Astrocyte of the cerebellum (primary cell): Measurements from ENCODE around the gene AK1.
"Not testable (repeated sequence)": the region's sequence is repeated elsewhere in the genome, so short reads cannot be mapped to it uniquely, and the experiment has no call there.

ENCODE experiments used
- DNase-seq: peaks from one replicate; pipeline ENCODE4 v3.0.0-alpha.2; 2011; ENCODE audit warnings: low read depth
- H3K4me3 ChIP-seq: 2 replicates; pipeline ENCODE4 v1.5.1; 2011; ENCODE audit warnings: mild to moderate bottlenecking, low read depth, low read length, moderate library complexity
- in situ Hi-C: cut with HindIII; loops from 2 replicates; pipeline ENCODE4 v1.10.0; 2017; ENCODE audit warnings: low sequenced_read_pairs
- TF ChIP-seq, protein P1 (sequence below): IDR thresholded peaks from 2 replicates; pipeline ENCODE4 v1.5.1; 2012; ENCODE audit warnings: low read length, low read depth, moderate library complexity, mild to moderate bottlenecking; ENCODE audit errors: missing control alignments

Gene AK1

DNA sequence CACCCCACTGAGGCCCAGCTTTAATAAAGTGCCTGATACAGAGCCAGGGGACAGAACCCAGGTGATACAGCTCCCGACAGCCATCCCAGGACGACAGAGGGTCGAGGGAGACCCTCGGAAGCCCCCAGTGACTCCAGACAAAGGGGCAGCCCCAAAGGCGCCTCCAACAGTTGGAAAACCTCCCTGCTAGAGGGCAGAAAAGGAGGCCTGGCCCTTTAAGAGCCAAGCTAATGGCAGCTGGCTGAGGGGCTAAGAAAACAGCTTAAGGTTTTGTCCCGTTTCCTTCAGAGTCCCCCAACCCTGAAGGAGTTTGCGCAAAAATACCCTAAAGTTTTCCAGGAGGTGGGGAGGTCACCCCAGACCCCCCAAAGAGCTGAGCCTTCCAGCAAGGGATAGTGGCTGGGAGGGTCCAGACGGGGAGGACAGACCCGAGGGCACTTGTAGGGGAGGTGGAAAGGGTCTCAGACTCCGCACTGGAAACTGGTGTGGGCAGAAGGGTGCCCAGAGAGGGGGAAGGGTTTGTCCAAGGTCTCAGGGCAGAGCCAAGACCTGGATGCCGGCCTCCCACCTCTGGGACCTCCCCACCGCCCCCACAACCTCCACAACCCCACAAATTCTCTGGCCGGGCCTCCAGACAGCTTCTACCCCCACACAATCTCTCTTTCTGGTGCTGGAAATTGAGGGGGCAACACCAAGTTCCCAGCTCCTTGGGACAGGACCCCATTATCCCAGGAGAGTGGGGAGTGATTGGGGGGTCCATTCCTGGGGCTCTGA lies 8.2 kb upstream of the AK1 start:
- H3K4me3 ChIP-seq, result no peak overlapping the region
- in situ Hi-C loops, result no loop called here
- DNase-seq, result no peak
- TF ChIP-seq, protein P1, sequence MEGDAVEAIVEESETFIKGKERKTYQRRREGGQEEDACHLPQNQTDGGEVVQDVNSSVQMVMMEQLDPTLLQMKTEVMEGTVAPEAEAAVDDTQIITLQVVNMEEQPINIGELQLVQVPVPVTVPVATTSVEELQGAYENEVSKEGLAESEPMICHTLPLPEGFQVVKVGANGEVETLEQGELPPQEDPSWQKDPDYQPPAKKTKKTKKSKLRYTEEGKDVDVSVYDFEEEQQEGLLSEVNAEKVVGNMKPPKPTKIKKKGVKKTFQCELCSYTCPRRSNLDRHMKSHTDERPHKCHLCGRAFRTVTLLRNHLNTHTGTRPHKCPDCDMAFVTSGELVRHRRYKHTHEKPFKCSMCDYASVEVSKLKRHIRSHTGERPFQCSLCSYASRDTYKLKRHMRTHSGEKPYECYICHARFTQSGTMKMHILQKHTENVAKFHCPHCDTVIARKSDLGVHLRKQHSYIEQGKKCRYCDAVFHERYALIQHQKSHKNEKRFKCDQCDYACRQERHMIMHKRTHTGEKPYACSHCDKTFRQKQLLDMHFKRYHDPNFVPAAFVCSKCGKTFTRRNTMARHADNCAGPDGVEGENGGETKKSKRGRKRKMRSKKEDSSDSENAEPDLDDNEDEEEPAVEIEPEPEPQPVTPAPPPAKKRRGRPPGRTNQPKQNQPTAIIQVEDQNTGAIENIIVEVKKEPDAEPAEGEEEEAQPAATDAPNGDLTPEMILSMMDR, result no peak

DNA sequence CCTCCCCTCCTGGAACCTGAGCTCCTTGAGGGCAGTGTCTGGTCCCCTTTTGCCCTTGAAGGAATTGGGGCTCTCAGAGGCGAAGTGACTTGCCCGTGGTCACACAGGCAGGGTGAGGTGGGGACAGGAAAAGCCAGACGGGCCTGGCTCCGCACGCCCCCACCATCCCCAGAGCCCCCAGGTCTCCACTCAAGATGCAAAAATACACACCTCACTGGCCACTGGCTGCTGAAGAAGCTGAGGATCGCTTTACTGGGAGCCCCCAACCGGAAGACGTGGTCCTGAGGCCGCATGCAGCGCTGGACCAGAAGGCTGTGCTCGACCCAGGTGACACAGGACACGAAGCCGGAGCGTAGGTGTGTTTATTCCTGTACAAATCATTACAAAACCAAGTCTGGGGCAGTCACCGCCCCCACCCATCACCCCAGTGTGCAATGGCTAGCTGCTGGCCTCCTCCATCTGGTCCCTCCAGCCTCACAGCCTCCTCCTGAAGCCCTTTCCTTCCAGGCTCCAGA lies 7.6 kb upstream of the AK1 start:
- TF ChIP-seq, protein P1, result no peak
- no peak for DNase-seq
- no peak overlapping the region for H3K4me3 ChIP-seq
- in situ Hi-C loops, result no loop called here

DNA sequence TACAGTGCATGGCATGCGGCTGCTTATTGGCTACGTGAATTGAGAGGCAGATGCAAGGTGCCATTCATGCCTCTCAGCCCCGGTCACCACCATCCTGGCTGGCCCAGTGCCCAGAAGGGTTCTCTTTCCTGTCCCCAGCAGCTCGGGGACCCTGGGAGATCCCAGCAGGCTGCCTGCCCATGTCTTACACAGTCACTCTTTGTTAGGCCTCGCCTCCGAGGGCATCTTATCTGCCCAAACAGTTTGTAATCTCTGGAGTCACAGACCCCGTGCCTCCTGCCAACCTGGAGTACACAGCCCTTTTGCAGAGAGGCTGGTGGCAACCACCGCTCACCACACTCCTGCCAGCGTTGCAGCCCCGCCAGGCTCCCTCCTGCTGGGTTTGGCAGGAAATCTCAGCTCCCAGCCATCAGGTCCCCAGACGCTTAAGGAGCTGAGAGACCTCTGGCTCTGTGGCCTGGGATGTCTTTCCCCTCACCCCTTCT lies 7.0 kb upstream of the AK1 start:
- TF ChIP-seq, protein P1, result no peak
- in situ Hi-C loops, result no loop called here
- no peak for DNase-seq
- H3K4me3 ChIP-seq, result no peak overlapping the region

DNA sequence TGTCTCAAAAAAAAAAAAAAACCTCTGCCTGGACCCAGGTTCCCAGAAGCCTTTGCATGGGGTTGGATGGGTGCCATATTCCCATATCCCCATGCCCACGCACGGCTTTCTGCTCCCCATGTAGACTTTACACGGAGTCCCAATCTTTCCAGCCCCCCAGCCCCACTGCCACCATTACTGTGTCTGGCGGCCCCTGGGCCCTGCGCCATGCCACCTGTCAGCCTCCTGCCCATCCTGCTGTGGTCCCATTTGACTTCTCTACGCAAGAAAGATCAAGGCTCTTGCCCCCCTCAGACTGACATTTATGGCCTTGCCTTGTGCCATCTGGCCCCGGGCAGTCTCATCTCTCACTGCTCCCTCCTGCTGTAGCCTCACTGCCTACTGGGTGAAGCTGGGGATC lies 6.5 kb upstream of the AK1 start:
- TF ChIP-seq, protein P1, result no peak
- no peak for DNase-seq
- in situ Hi-C loops, result no loop called here
- H3K4me3 ChIP-seq, result no peak overlapping the region

DNA sequence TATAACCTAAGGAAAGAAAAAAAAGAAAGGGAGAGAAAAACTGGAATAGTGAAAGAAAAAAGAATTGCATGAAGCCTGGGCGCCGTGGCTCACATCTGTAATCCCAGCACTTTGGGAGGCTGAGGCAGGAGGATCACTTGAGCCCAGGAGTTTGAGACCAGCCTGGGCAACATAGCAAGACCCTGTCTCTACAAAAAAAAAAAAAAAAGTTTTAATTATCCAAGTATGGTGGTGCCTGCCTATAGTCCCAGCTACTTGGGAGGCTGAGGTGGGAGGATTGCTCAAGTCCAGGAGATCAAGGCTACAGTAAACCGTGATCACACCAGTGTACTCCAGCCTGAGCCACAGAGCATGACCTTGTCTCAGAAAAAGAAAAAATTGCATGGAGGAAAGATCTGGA lies 4.2 kb upstream of the AK1 start:
- DNase-seq, in situ Hi-C loops, H3K4me3 ChIP-seq: not testable (repeated sequence)

DNA sequence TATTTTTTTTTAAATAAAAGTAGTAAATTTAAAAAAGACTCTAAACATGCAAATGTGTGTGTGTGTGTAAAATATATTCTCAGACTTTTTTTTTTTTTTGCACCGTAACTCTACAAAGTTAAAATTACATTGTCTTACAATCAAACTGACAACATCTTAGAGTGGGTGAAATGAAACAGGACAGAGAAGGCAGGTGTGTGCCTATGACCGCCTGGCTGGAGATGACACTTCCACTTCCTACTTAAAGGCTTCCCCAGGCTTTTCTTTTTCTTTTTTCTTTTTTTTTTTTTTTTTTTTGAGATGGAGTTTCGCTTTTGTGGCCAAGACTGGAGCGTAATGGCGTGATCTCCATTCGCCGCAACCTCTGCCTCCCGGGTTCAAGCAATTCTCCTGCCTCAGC lies 2.7 kb upstream of the AK1 start:
- in situ Hi-C loops, result no loop called here
- TF ChIP-seq, protein P1, result no peak
- DNase-seq, result no peak
- no peak overlapping the region for H3K4me3 ChIP-seq

DNA sequence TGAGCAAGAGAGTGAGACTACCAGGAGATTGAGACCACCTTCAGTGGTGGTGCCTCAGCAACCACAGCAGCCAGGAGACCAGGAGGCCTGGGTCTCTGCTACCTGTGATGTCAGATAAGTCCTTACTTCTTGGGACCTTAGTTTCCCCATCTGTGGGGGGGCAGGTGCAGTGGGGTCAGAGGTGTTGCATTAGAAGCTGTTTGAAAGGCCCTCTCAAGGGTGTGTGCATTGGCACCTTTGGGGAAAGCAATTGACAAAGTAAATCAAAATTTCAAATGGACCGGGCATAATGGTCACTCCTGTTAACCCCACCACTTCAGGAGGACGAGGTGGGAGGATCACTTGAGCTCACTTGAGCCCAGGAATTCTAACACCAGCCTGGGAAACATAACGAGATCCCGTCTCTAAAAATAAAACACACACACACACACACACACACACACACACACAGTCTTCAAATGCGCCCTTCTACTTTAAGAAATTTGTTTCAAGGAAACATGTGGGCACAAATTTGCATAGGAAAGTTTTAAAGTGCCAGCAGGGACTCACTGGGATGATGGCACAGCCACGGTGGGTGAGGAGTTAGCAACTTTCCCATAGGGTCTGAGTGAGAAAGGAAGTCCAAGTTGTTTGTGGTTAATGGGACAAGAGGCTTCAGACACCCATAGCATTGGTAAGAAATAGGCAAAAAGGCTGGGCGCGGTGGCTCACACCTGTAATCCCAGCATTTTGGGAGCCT lies 1.3 kb upstream of the AK1 start:
- no peak overlapping the region for H3K4me3 ChIP-seq
- in situ Hi-C loops, result no loop called here
- TF ChIP-seq, protein P1, result no peak
- no peak for DNase-seq
